Measurements from ENCODE around the gene PRR20E.
"Not testable (repeated sequence)": the region's sequence is repeated elsewhere in the genome, so short reads cannot be mapped to it uniquely, and the experiment has no call there.

PRR20E gene

GRCh38 chr13:57166897-57167296, at the start of gene PRR20E:
PRR20E (plus strand) TSS chr13:57167197; CDS start chr13:57167584, 387 bp downstream.
- not testable (repeated sequence) for DNase-seq

DNA sequence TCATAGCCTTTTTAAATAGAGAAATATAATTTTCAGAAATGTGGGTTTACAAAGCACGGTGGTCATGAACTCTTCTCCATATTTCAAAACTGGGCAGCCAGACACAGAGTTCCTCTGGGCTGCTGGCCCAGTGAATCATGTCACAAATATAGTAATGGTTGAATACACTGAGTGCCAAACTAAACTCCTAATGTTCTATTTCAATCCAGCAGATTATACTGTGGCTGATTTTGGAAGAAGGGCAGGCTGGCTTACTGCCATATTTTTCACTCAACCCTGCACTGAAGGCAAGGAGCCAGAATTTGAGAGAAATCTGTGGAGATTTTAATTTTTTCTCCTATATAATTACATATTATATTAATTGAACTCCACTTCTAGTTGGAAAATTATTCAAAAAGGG, 43.3 kb upstream of the PRR20E start:
- peak; percentile 46 for DNase-seq

GRCh38 chr13:57128909-57129308, 38.1 kb upstream of the PRR20E start:
- DNase-seq: no peak

DNA sequence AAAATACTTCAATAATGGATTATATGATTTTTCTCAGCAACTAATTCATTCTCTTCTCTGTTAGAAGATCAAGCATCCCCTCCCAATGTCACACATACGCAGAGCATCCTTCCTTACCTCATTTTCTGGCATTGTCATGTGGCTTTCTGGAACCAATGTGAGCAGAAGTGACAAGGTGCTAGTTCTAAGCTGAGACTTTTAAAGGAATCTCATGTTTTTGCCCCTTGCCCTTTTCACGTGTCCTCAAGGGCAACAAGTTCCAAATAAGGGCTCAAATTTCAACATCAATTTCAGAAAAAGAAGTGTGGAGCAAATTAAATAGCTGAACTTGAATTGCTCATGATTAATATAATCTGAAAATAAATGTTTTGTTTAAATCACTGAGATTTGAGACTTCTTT, 30.9 kb upstream of the PRR20E start:
- DNase-seq: no peak

DNA sequence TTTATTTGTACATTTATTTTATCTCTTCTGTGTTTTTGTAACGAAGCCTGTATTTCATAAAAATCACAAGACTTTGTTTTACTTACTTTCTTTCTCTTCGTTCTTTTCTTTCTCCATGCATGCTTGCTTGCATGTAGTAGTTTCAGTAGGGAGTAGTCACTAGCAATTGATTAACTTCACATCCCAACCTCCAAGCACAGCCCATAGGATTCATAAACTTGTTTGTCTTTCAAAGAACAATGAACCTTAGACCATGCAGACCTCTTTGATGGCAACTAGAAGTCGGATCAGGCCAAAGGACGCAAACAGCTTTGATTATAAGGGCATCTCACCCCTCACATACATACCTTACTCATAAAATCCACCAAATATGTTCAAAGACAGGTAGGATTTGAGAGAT, 29.4 kb upstream of the PRR20E start:
- DNase-seq: no peak

DNA sequence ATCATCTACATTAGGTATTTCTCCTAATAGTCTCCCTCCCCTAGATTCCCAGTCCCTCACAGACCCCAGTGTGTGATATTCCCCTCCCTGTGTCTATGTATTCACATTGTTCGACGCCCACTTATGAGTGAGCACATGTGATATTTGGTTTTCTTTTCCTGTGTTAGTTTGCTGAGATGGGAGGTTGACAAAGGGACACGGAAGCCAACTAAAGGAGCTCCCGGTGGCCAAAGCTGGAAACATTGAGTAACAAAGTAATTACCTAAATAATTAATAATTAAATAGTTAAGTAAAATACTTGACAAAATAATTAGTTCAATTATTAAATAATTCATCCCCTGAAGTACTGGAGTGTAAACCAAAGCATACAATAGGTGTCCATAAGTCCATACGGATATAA, 28.0 kb upstream of the PRR20E start:
- DNase-seq: no peak

DNA sequence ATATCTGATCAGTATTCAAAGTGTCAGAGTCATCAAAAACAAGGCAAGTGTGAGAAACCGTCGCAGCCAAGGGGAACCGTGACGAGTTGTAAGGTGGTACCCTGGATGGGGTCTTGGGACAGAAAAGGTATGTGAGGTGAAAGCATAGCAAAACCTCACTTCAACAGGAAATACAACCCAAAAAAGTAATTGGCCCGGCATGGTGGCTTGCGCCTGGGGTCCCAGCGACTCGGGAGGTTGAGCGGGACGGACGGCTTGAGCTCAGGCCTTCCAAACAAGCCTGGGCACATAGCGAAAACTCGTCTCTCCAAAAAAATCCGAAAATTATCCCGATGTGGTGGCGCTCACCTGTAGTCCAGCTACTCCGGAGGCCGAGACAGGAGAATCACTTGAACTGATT, 27.2 kb upstream of the PRR20E start:
- DNase-seq: not testable (repeated sequence)

DNA sequence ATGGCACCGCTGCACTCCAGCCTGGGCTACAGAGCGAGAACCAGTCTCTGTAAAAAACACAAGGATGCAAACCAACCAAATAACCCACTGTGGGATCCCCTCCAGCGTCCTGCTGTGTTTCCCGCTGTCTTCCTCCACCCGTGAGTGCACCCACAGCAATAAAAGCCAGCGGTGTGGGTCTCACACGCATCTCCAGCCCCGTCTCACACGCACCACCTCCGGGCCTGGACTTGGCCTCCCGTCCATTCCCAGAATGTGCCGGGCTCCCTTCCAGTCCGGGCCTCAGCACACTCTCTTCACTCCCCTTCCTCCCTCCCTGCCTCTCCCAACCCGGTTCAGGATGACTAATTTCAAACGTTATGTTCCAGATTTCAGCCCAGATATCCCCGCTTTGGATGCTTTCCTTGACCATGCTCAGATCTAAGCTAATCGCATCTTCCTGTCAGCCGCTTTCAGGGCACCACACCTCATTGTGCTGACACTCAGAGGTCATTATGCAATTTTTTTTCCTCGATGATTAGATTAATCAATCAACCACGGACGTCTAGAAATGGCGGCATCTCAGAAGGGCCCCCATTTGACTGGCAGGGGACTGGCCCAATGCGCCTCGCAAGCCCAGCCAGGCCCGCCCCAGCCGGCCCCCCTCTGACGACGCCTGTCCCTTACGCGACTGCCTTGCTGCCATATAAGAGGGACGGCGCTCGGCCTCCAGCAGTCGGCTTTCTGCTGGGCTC, 26.6 kb upstream of the PRR20E start, which contains the start of gene PRR20A:
Gene PRR20A (plus strand): TSS at position 684 of the 734 bp plus-strand sequence. CDS start 387 bp downstream, outside the sequence.
- not testable (repeated sequence) for DNase-seq

DNA sequence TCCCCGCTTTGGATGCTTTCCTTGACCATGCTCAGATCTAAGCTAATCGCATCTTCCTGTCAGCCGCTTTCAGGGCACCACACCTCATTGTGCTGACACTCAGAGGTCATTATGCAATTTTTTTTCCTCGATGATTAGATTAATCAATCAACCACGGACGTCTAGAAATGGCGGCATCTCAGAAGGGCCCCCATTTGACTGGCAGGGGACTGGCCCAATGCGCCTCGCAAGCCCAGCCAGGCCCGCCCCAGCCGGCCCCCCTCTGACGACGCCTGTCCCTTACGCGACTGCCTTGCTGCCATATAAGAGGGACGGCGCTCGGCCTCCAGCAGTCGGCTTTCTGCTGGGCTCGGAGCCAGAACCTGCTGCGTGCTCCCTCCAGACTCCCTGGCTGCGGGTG, 19.8 kb upstream of the PRR20E start, which contains the start of gene PRR20B:
Gene PRR20B (plus strand): TSS at position 301 of the 400 bp plus-strand sequence. CDS start 387 bp downstream, outside the sequence.
- not testable (repeated sequence) for DNase-seq

DNA sequence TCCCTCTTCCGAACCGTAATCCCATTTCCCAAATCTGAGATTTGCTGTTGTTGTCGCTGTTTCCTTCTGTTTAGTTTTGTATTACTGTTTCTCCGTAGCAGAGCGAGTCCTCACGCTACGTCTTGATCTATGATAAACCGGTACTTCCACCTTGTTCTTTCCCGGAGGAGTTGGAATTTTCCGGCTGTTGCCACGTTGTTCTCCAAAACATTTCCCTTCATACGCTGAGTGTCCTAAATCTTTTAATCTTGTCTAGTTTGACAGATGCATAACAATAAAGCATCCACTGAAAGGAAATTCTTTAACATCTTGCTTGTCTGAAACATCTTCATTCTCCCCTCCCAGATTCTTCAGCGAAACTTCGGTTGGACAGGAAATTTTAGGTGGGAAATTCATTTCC, 18.9 kb upstream of the PRR20E start:
- DNase-seq: not testable (repeated sequence)

- not testable (repeated sequence) for DNase-seq
These were observed 13.2 kb upstream of the PRR20E start, which contains the start of gene PRR20C for GRCh38 chr13:57153761-57154160. PRR20C (plus strand) TSS chr13:57154061; CDS start chr13:57154448, 387 bp downstream.

- DNase-seq: not testable (repeated sequence)
These were observed 6.7 kb upstream of the PRR20E start, which contains the start of gene PRR20D for GRCh38 chr13:57160332-57160731. PRR20D (plus strand) TSS chr13:57160632; CDS start chr13:57161019, 387 bp downstream.

- no peak for DNase-seq
These were observed 24.7 kb downstream of the PRR20E start for GRCh38 chr13:57191667-57192066.

- DNase-seq: no peak
These were observed 46.0 kb downstream of the PRR20E start for GRCh38 chr13:57212989-57213388.

All from COR-L47 (cell line).